Vagina (tissue), 2 donors: ENCODE results near the gene SFT2D3. TPM values are rescaled to one million over a fixed set of nuclear protein-coding genes. Genes with fewer than 3 reads are reported as not detected.

Source experiments
- DNase-seq, 2 donors: peaks; one replicate each; pipeline ENCODE4 v3.0.0-alpha.2; 2017; ENCODE audit errors: extremely low spot score in 2 of 2
- H3K27ac ChIP-seq: fragments of 200-600 bp; sonication (generic); one replicate; pipeline ENCODE4 v1.5.1; 2019
- H3K27me3 ChIP-seq: fragments of 200-600 bp; sonication (generic); one replicate; pipeline ENCODE4 v1.5.1; 2019
- H3K36me3 ChIP-seq, 2 donors: fragments of 200-600 bp; sonication (generic); one replicate each; pipeline ENCODE4 v1.5.1; 2017 to 2019
- H3K4me1 ChIP-seq: fragments of 200-600 bp; sonication (generic); one replicate; pipeline ENCODE4 v1.5.1; 2019
- H3K4me3 ChIP-seq, 2 donors: fragments of 200-600 bp; sonication (generic); 1 replicate in 1 of 2; 2 replicates in 1 of 2; pipeline ENCODE4 v1.5.1; 2016 to 2019
- H3K9me3 ChIP-seq: fragments of 200-600 bp; sonication (generic); one replicate; pipeline ENCODE4 v1.5.1; 2019
- CTCF ChIP-seq, 3 experiments: fragments of 450-650 bp in 2 of 3; fragments of 200-600 bp in 1 of 3; sonication (generic) in 1 of 3; IDR thresholded peaks; one replicate each; pipeline ENCODE4 v1.5.1; 2017 to 2019; ENCODE audit warnings: antibody characterized with exemption in 3 of 3, mild to moderate bottlenecking in 2 of 3, moderate library complexity in 2 of 3
- POLR2A ChIP-seq, 2 donors: fragments of 450-650 bp; IDR thresholded peaks; one replicate each; pipeline ENCODE4 v1.6.1; 2017; ENCODE audit warnings: antibody characterized with exemption in 2 of 2, mild to moderate bottlenecking in 2 of 2, moderate library complexity in 2 of 2
- POLR2AphosphoS5 ChIP-seq, 2 donors: sonication (generic); formaldehyde crosslinking; IDR thresholded peaks; one replicate each; pipeline ENCODE4 v1.9.0; 2017; ENCODE audit warnings: antibody characterized with exemption in 2 of 2, mild to moderate bottlenecking in 2 of 2, low read depth in 1 of 2; ENCODE audit not compliant: insufficient read depth in 1 of 2
- intact Hi-C: fragments of 100-400 bp; cut with DNase I; formaldehyde crosslinking; loops from one replicate; pipeline ENCODE4 v1.15.1; 2023
- total RNA-seq: library from RNA; depleted of rRNA; stranded (reverse); fragments of >200 nt; gene quantifications from one replicate; pipeline ENCODE4 v1.2.3, GENCODE V29; 2016

Gene SFT2D3
- total RNA-seq, 1 donor from 2014 or later = 3.7 TPM

- Histone ChIP-seq H3K4me3 (peak overlapping the region; percentile 56 to 93), H3K27ac (peak overlapping the region; percentile 82), H3K9me3 (no peaks in the 10 kb centered on the region), H3K4me1 (peaks cover 41% of the 10 kb centered on the region), H3K36me3 (no peaks in the 10 kb centered on the region), H3K27me3 (no peaks in the 10 kb centered on the region)
- no peak for DNase-seq
- intact Hi-C loops = loop anchor here (10.0 kb wide), 1 partner anchor 114 kb away; the partner anchor contains the start of gene WDR33
- peak in 1 of 2 donors; percentile 17 for TF ChIP-seq POLR2AphosphoS5 (IDR thresholded peaks at IDR 0.05; ENCODE audit: insufficient read depth in 1 of 2, low read depth in 1 of 2)
- TF ChIP-seq CTCF (IDR thresholded peaks at IDR 0.05) = no peak
- no peak for TF ChIP-seq POLR2A (IDR thresholded peaks at IDR 0.05)
Measured at GRCh38 chr2:127700527-127701192, 637 bp upstream of the SFT2D3 start.

- Histone ChIP-seq H3K36me3 (peaks cover 0 to 8% of the 10 kb centered on the region in 2 donors), H3K4me1 (peaks cover 47% of the 10 kb centered on the region), H3K27ac (peak overlapping the region; percentile 82), H3K9me3 (no peaks in the 10 kb centered on the region), H3K27me3 (no peaks in the 10 kb centered on the region), H3K4me3 (peak overlapping the region; percentile 56 to 93)
- DNase-seq = no peak
- intact Hi-C loops = loop anchor here (10.0 kb wide), 1 partner anchor 113 kb away; the partner anchor contains the start of gene WDR33
- TF ChIP-seq POLR2AphosphoS5 (IDR thresholded peaks at IDR 0.05; ENCODE audit: insufficient read depth in 1 of 2, low read depth in 1 of 2) (peak in 1 of 2 donors; percentile 61), POLR2A (IDR thresholded peaks at IDR 0.05) (no peak)
Measured at GRCh38 chr2:127701651-127702394, 526 bp downstream of the SFT2D3 start.

- peaks cover 47% of the 10 kb centered on the region for H3K4me1 ChIP-seq
- intact Hi-C loops = loop anchor here (10.0 kb wide), 1 partner anchor 112 kb away; the partner anchor contains the start of gene WDR33
- no peaks in the 10 kb centered on the region for H3K9me3 ChIP-seq
- peaks cover 0 to 8% of the 10 kb centered on the region in 2 donors for H3K36me3 ChIP-seq
- H3K27me3 ChIP-seq = no peaks in the 10 kb centered on the region
- H3K4me3 ChIP-seq = peak overlapping the region; percentile 56 to 93
- no peak for DNase-seq
- peak overlapping the region; percentile 82 for H3K27ac ChIP-seq
- TF ChIP-seq CTCF (IDR thresholded peaks at IDR 0.05) (no peak), POLR2A (IDR thresholded peaks at IDR 0.05) (no peak), POLR2AphosphoS5 (IDR thresholded peaks at IDR 0.05; ENCODE audit: insufficient read depth in 1 of 2, low read depth in 1 of 2) (no peak)
Measured at GRCh38 chr2:127702395-127703009, 1.2 kb downstream of the SFT2D3 start.

GRCh38 chr2:127703282-127703681 is 2.0 kb downstream of the SFT2D3 start:
- intact Hi-C loops = loop anchor here (10.0 kb wide), 1 partner anchor 112 kb away; the partner anchor contains the start of gene WDR33
- no peaks in the 10 kb centered on the region for H3K9me3 ChIP-seq

More at GRCh38 chr2:127703282-127703681, 2.0 kb downstream of the SFT2D3 start:
- TF ChIP-seq POLR2AphosphoS5 (IDR thresholded peaks at IDR 0.05; ENCODE audit: insufficient read depth in 1 of 2, low read depth in 1 of 2) (no peak), CTCF (IDR thresholded peaks at IDR 0.05) (no peak), POLR2A (IDR thresholded peaks at IDR 0.05) (no peak)
- H3K27me3 ChIP-seq = no peaks in the 10 kb centered on the region
- no peak overlapping the region for H3K27ac ChIP-seq
- H3K4me1 ChIP-seq = peaks cover 47% of the 10 kb centered on the region
- H3K36me3 ChIP-seq = peaks cover 0 to 11% of the 10 kb centered on the region in 2 donors
- no peak for DNase-seq
- no peak overlapping the region for H3K4me3 ChIP-seq
